ENCODE data around the gene NDUFB1. TPM values are rescaled to one million over a fixed set of nuclear protein-coding genes. Genes with fewer than 3 reads are reported as not detected.

Gene NDUFB1
- total and polyA plus RNA-seq, 2 of the 13 experiments (the other 11 are each of a cell fraction or from before 2014, with no cell fraction given), result 181 to 281 TPM

GRCh38 chr14:92121670-92122350 is at the start of gene NDUFB1, which contains the start of gene CPSF2 (continued):
- TF ChIP-seq, protein P1, sequence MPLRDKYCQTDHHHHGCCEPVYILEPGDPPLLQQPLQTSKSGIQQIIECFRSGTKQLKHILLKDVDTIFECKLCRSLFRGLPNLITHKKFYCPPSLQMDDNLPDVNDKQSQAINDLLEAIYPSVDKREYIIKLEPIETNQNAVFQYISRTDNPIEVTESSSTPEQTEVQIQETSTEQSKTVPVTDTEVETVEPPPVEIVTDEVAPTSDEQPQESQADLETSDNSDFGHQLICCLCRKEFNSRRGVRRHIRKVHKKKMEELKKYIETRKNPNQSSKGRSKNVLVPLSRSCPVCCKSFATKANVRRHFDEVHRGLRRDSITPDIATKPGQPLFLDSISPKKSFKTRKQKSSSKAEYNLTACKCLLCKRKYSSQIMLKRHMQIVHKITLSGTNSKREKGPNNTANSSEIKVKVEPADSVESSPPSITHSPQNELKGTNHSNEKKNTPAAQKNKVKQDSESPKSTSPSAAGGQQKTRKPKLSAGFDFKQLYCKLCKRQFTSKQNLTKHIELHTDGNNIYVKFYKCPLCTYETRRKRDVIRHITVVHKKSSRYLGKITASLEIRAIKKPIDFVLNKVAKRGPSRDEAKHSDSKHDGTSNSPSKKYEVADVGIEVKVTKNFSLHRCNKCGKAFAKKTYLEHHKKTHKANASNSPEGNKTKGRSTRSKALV (CRISPR knock-in tag; IDR thresholded peaks at IDR 0.05), result no peak
- TF ChIP-seq AKAP8 (CRISPR knock-in tag; IDR thresholded peaks at IDR 0.05) (no peak; the same call in 1 of the 2 replicates), BHLHE40 (IDR thresholded peaks at IDR 0.05; ENCODE audit: low read length) (peak; percentile 93), GZF1 (CRISPR knock-in tag; IDR thresholded peaks at IDR 0.05) (peak; percentile 63; the same call in 1 of the 2 replicates), POLR2A (IDR thresholded peaks at IDR 0.05; ENCODE audit: insufficient read depth in 1 of 2, low read depth in 2 of 2, low read length in 2 of 2) (peak; percentile 86 to 94), SPEN (CRISPR knock-in tag; IDR thresholded peaks at IDR 0.05; ENCODE audit: low read depth) (0 out of 2 replicates have a peak, but pooled peaks have one; percentile 15), ZNF234 (CRISPR knock-in tag; conservative IDR thresholded peaks at IDR 0.05) (no peak), ZNF713 (CRISPR knock-in tag; IDR thresholded peaks at IDR 0.05) (no peak), AGO2 (optimal IDR thresholded peaks at IDR 0.05; ENCODE audit: low read depth, low read length) (peak; percentile 73), ZNF552 (CRISPR knock-in tag; IDR thresholded peaks at IDR 0.05; ENCODE audit: borderline replicate concordance) (no peak), ZNF362 (CRISPR knock-in tag; IDR thresholded peaks at IDR 0.05; ENCODE audit: borderline replicate concordance) (0 out of 2 replicates have a peak, but pooled peaks have one; percentile 16), ZSCAN12 (CRISPR knock-in tag; IDR thresholded peaks at IDR 0.05) (peak; percentile 63; the same call in 1 of the 2 replicates), SP140L (CRISPR knock-in tag; IDR thresholded peaks at IDR 0.05; ENCODE audit: borderline replicate concordance) (no peak), CREB1 (IDR thresholded peaks at IDR 0.05) (peak; percentile 65), CREB1 (CRISPR knock-in tag; IDR thresholded peaks at IDR 0.05) (no peak), ZNF296 (CRISPR knock-in tag; conservative IDR thresholded peaks at IDR 0.05) (no peak), ZNF747 (CRISPR knock-in tag; IDR thresholded peaks at IDR 0.05; ENCODE audit: borderline replicate concordance) (no peak; the same call in 1 of the 2 replicates), ZNF205 (CRISPR knock-in tag; IDR thresholded peaks at IDR 0.05) (no peak), BRCA1 (CRISPR knock-in tag; IDR thresholded peaks at IDR 0.05) (no peak; the same call in 1 of the 2 replicates), TOPORS (CRISPR knock-in tag; IDR thresholded peaks at IDR 0.05) (0 out of 2 replicates have a peak, but pooled peaks have one; percentile 39), BORCS8-MEF2B (CRISPR knock-in tag; IDR thresholded peaks at IDR 0.05) (peak; percentile 67), POLR2G (IDR thresholded peaks at IDR 0.05; ENCODE audit: low read depth, low read length) (peak; percentile 97), MAF1 (CRISPR knock-in tag; IDR thresholded peaks at IDR 0.05; ENCODE audit: borderline replicate concordance) (0 out of 2 replicates have a peak, but pooled peaks have one; percentile 61), SIN3A (IDR thresholded peaks at IDR 0.05; ENCODE audit: borderline replicate concordance, low read depth, low read length) (no peak; the same call in 1 of the 2 replicates), RARA (CRISPR knock-in tag; IDR thresholded peaks at IDR 0.05) (0 out of 2 replicates have a peak, but pooled peaks have one; percentile 12), ATRX (CRISPR knock-in tag; IDR thresholded peaks at IDR 0.05; ENCODE audit: borderline replicate concordance) (no peak)
- TF ChIP-seq, protein P2, sequence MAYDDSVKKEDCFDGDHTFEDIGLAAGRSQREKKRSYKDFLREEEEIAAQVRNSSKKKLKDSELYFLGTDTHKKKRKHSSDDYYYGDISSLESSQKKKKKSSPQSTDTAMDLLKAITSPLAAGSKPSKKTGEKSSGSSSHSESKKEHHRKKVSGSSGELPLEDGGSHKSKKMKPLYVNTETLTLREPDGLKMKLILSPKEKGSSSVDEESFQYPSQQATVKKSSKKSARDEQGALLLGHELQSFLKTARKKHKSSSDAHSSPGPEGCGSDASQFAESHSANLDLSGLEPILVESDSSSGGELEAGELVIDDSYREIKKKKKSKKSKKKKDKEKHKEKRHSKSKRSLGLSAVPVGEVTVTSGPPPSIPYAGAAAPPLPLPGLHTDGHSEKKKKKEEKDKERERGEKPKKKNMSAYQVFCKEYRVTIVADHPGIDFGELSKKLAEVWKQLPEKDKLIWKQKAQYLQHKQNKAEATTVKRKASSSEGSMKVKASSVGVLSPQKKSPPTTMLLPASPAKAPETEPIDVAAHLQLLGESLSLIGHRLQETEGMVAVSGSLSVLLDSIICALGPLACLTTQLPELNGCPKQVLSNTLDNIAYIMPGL (CRISPR knock-in tag; IDR thresholded peaks at IDR 0.05; ENCODE audit: borderline replicate concordance in 1 of 2, low read depth in 1 of 2), result peak; percentile 58 to 91; a peak in 3 of 4 replicates

All from HepG2 (cell line).